Stimulated activated effector memory CD8-positive, alpha-beta T cell treated with anti-CD3 and anti-CD28 coated beads, Interleukin-12 subunit alpha, Interleukin-12 subunit beta, amount 100 ng/mL, for 72 hours (primary cell): ENCODE results near the gene METRNL.

ENCODE experiments used
- ATAC-seq: fragments of 150-1000 bp; cut with Tn5 transposase; 2 replicates; pipeline ENCODE4 v1.10.0; 2021
- DNase-seq, 2 donors: peaks; one replicate each; pipeline ENCODE4 v3.0.0; 2021 to 2022; ENCODE audit warnings: low spot score in 2 of 2
- H3K27ac Mint-ChIP-seq: one replicate; pipeline ENCODE4 v1.8.0; 2022; ENCODE audit warnings: mild to moderate bottlenecking, mixed read lengths
- H3K36me3 Mint-ChIP-seq: one replicate; pipeline ENCODE4 v1.8.0; 2022; ENCODE audit warnings: mild to moderate bottlenecking, mixed read lengths
- H3K4me1 Mint-ChIP-seq: one replicate; pipeline ENCODE4 v1.8.0; 2022; ENCODE audit warnings: mixed read lengths
- H3K4me3 Mint-ChIP-seq: one replicate; pipeline ENCODE4 v1.8.0; 2022; ENCODE audit warnings: mild to moderate bottlenecking, mixed read lengths
- H3K9me3 Mint-ChIP-seq: one replicate; pipeline ENCODE4 v1.8.0; 2022; ENCODE audit warnings: mixed read lengths

METRNL gene

GRCh38 chr17:83086907-83087787 lies 7.7 kb downstream of the METRNL start:
- DNase-seq, result no peak
- ATAC-seq, result no peak
- H3K9me3 Mint-ChIP-seq, result no peaks in the 10 kb centered on the region
- peaks cover 51% of the 10 kb centered on the region for H3K4me1 Mint-ChIP-seq
- peak overlapping the region; percentile 83 for H3K4me3 Mint-ChIP-seq
- peak overlapping the region; percentile 60 for H3K27ac Mint-ChIP-seq
- H3K36me3 Mint-ChIP-seq, result peaks cover 97% of the 10 kb centered on the region

- no peak overlapping the region for H3K4me3 Mint-ChIP-seq
- H3K9me3 Mint-ChIP-seq, result no peaks in the 10 kb centered on the region
- no peak for DNase-seq
- no peak for ATAC-seq
- peaks cover 43% of the 10 kb centered on the region for H3K4me1 Mint-ChIP-seq
- no peak overlapping the region for H3K27ac Mint-ChIP-seq
- peaks cover 97% of the 10 kb centered on the region for H3K36me3 Mint-ChIP-seq
Measured at GRCh38 chr17:83087788-83088360, 8.5 kb downstream of the METRNL start.

- ATAC-seq (no peak), DNase-seq (no peak)
- no peak overlapping the region for H3K4me3 Mint-ChIP-seq
- no peak overlapping the region for H3K27ac Mint-ChIP-seq
- no peaks in the 10 kb centered on the region for H3K9me3 Mint-ChIP-seq
- H3K4me1 Mint-ChIP-seq, result peaks cover 38% of the 10 kb centered on the region
- peaks cover 97% of the 10 kb centered on the region for H3K36me3 Mint-ChIP-seq
Measured at GRCh38 chr17:83088451-83088850, 9.0 kb downstream of the METRNL start.

GRCh38 chr17:83088909-83089308 lies 9.5 kb downstream of the METRNL start:
- Mint-ChIP-seq H3K9me3 (no peaks in the 10 kb centered on the region), H3K36me3 (peaks cover 97% of the 10 kb centered on the region), H3K4me1 (peaks cover 38% of the 10 kb centered on the region), H3K4me3 (no peak overlapping the region), H3K27ac (no peak overlapping the region)
- ATAC-seq (no peak), DNase-seq (no peak)

- Mint-ChIP-seq H3K36me3 (peaks cover 97% of the 10 kb centered on the region), H3K4me1 (peaks cover 34% of the 10 kb centered on the region), H3K4me3 (no peak overlapping the region)
Measured at GRCh38 chr17:83089328-83090132, 10.1 kb downstream of the METRNL start.

GRCh38 chr17:83090444-83091256 lies 11.2 kb downstream of the METRNL start:
- Mint-ChIP-seq H3K36me3 (peaks cover 97% of the 10 kb centered on the region), H3K9me3 (no peaks in the 10 kb centered on the region), H3K4me1 (peaks cover 30% of the 10 kb centered on the region), H3K27ac (no peak overlapping the region), H3K4me3 (no peak overlapping the region)
- ATAC-seq, result no peak
- DNase-seq, result no peak

More at GRCh38 chr17:83089328-83090132, 10.1 kb downstream of the METRNL start:
- ATAC-seq, result no peak
- Mint-ChIP-seq H3K9me3 (no peaks in the 10 kb centered on the region), H3K27ac (no peak overlapping the region)
- no peak for DNase-seq

GRCh38 chr17:83091257-83092141 lies 12.1 kb downstream of the METRNL start:
- H3K27ac Mint-ChIP-seq, result peak overlapping the region; percentile 86

GRCh38 chr17:83092186-83092585 lies 12.8 kb downstream of the METRNL start:
- no peaks in the 10 kb centered on the region for H3K9me3 Mint-ChIP-seq
- peak overlapping the region; percentile 86 for H3K27ac Mint-ChIP-seq
- no peak overlapping the region for H3K4me3 Mint-ChIP-seq
- peaks cover 33% of the 10 kb centered on the region for H3K4me1 Mint-ChIP-seq
- H3K36me3 Mint-ChIP-seq, result peaks cover 93% of the 10 kb centered on the region
- ATAC-seq (no peak), DNase-seq (no peak)

More at GRCh38 chr17:83091257-83092141, 12.1 kb downstream of the METRNL start:
- peaks cover 33% of the 10 kb centered on the region for H3K4me1 Mint-ChIP-seq
- ATAC-seq, result no peak
- peaks cover 93% of the 10 kb centered on the region for H3K36me3 Mint-ChIP-seq
- no peak overlapping the region for H3K4me3 Mint-ChIP-seq
- H3K9me3 Mint-ChIP-seq, result no peaks in the 10 kb centered on the region
- DNase-seq, result no peak

- H3K4me1 Mint-ChIP-seq, result peaks cover 33% of the 10 kb centered on the region
Measured at GRCh38 chr17:83092931-83093330, 13.5 kb downstream of the METRNL start.

GRCh38 chr17:83093506-83093905 lies 14.1 kb downstream of the METRNL start:
- peak overlapping the region; percentile 32 for H3K27ac Mint-ChIP-seq
- no peak for DNase-seq
- peaks cover 33% of the 10 kb centered on the region for H3K4me1 Mint-ChIP-seq
- no peak overlapping the region for H3K4me3 Mint-ChIP-seq
- no peaks in the 10 kb centered on the region for H3K9me3 Mint-ChIP-seq
- no peak for ATAC-seq
- H3K36me3 Mint-ChIP-seq, result peaks cover 93% of the 10 kb centered on the region

More at GRCh38 chr17:83092931-83093330, 13.5 kb downstream of the METRNL start:
- Mint-ChIP-seq H3K36me3 (peaks cover 93% of the 10 kb centered on the region), H3K4me3 (no peak overlapping the region), H3K9me3 (no peaks in the 10 kb centered on the region), H3K27ac (peak overlapping the region; percentile 26)
- DNase-seq (no peak), ATAC-seq (no peak)

GRCh38 chr17:83094291-83094690 lies 14.9 kb downstream of the METRNL start:
- H3K4me1 Mint-ChIP-seq, result peaks cover 34% of the 10 kb centered on the region
- peak overlapping the region; percentile 32 for H3K27ac Mint-ChIP-seq
- ATAC-seq, result no peak
- H3K4me3 Mint-ChIP-seq, result no peak overlapping the region
- peaks cover 93% of the 10 kb centered on the region for H3K36me3 Mint-ChIP-seq
- no peak for DNase-seq
- H3K9me3 Mint-ChIP-seq, result no peaks in the 10 kb centered on the region

GRCh38 chr17:83095016-83095415 lies 15.6 kb downstream of the METRNL start:
- H3K9me3 Mint-ChIP-seq, result no peaks in the 10 kb centered on the region
- no peak overlapping the region for H3K27ac Mint-ChIP-seq
- ATAC-seq (no peak), DNase-seq (no peak)
- H3K36me3 Mint-ChIP-seq, result peaks cover 94% of the 10 kb centered on the region
- peaks cover 34% of the 10 kb centered on the region for H3K4me1 Mint-ChIP-seq
- no peak overlapping the region for H3K4me3 Mint-ChIP-seq

- ATAC-seq, result no peak
- H3K36me3 Mint-ChIP-seq, result peaks cover 90% of the 10 kb centered on the region
Measured at GRCh38 chr17:83096401-83097224, 17.2 kb downstream of the METRNL start.

More at GRCh38 chr17:83096401-83097224, 17.2 kb downstream of the METRNL start:
- peak overlapping the region; percentile 72 for H3K27ac Mint-ChIP-seq
- H3K9me3 Mint-ChIP-seq, result no peaks in the 10 kb centered on the region
- no peak overlapping the region for H3K4me3 Mint-ChIP-seq
- H3K4me1 Mint-ChIP-seq, result peaks cover 27% of the 10 kb centered on the region
- no peak for DNase-seq
